NCI-H446 (cell line): ENCODE data around the gene POLR2H.

Source experiments
- DNase-seq, 2 experiments: peaks; one replicate each; lab custom pipeline; 2025; lab: John Stamatoyannopoulos, UW

Gene POLR2H

GRCh38 chr3:184371570-184372018 lies 10.1 kb downstream of the POLR2H start:
- peak; percentile 69 to 89 for DNase-seq

GRCh38 chr3:184372296-184372821 lies 10.8 kb downstream of the POLR2H start:
- DNase-seq: no peak

GRCh38 chr3:184372911-184373310 lies 11.4 kb downstream of the POLR2H start:
- DNase-seq: no peak

- DNase-seq: no peak
Measured at GRCh38 chr3:184373422-184373821, 11.9 kb downstream of the POLR2H start.

GRCh38 chr3:184375747-184376461 lies 14.4 kb downstream of the POLR2H start:
- DNase-seq: no peak

- DNase-seq: no peak
Measured at GRCh38 chr3:184377374-184377773, 15.9 kb downstream of the POLR2H start.

- no peak for DNase-seq
Measured at GRCh38 chr3:184377882-184378445, 16.5 kb downstream of the POLR2H start, which contains the start of gene THPO. Gene THPO, minus strand, starts transcription at chr3:184378207. Its CDS starts 1,948 bp downstream, at chr3:184376259.

GRCh38 chr3:184378651-184379357 lies 17.3 kb downstream of the POLR2H start:
- no peak for DNase-seq

- no peak for DNase-seq
Measured at GRCh38 chr3:184379358-184380184, 18.1 kb downstream of the POLR2H start, which contains the start of gene CHRD. Gene CHRD, plus strand, starts transcription at chr3:184380054. Its CDS starts 265 bp downstream, at chr3:184380319.

- DNase-seq: peak in 1 of 2 experiments; percentile 40
Measured at GRCh38 chr3:184380185-184380626, 18.7 kb downstream of the POLR2H start.

- DNase-seq: no peak
Measured at GRCh38 chr3:184380627-184381260, 19.2 kb downstream of the POLR2H start.

GRCh38 chr3:184381261-184382224 lies 20.0 kb downstream of the POLR2H start:
- no peak for DNase-seq

- no peak for DNase-seq
Measured at GRCh38 chr3:184382326-184383032, 21.0 kb downstream of the POLR2H start.

- DNase-seq: no peak
Measured at GRCh38 chr3:184383033-184383740, 21.7 kb downstream of the POLR2H start.

- DNase-seq: no peak
Measured at GRCh38 chr3:184384342-184384741, 22.8 kb downstream of the POLR2H start.

- DNase-seq: no peak
Measured at GRCh38 chr3:184384856-184385422, 23.4 kb downstream of the POLR2H start.

GRCh38 chr3:184386047-184386806 lies 24.7 kb downstream of the POLR2H start:
- DNase-seq: no peak
